NT2/D1 (cell line): ENCODE results near the gene ROR2.

ENCODE experiments used
- SUZ12 ChIP-seq: IDR thresholded peaks from 2 replicates; pipeline ENCODE4 v1.6.1; 2011; ENCODE audit not compliant: insufficient read length, insufficient read depth; ENCODE audit errors: extremely low read depth
- YY1 ChIP-seq: IDR thresholded peaks from 2 replicates; pipeline ENCODE4 v1.6.1; 2011; ENCODE audit not compliant: insufficient read length, insufficient read depth
- ZNF274 ChIP-seq: IDR thresholded peaks from 2 replicates; pipeline ENCODE4 v1.6.1; 2011; ENCODE audit warnings: mild to moderate bottlenecking, low read depth, low read length

- no peak for TF ChIP-seq YY1
- no peak for TF ChIP-seq SUZ12
- no peak for TF ChIP-seq ZNF274
These were observed 360.9 kb downstream of the ROR2 start for GRCh38 chr9:91589101-91589553.
